22Rv1 (cell line): ENCODE results near the gene NUTF2.

Experiments
- ZFX ChIP-seq: fragments of 450-650 bp; IDR thresholded peaks from 2 replicates; pipeline ENCODE4 v1.6.1; 2017; ENCODE audit warnings: antibody characterized with exemption, borderline replicate concordance
- TF ChIP-seq, protein P1 (sequence below): fragments of 450-650 bp; IDR thresholded peaks from 2 replicates; pipeline ENCODE4 v1.5.1; 2017; ENCODE audit warnings: mild to moderate bottlenecking

DNA sequence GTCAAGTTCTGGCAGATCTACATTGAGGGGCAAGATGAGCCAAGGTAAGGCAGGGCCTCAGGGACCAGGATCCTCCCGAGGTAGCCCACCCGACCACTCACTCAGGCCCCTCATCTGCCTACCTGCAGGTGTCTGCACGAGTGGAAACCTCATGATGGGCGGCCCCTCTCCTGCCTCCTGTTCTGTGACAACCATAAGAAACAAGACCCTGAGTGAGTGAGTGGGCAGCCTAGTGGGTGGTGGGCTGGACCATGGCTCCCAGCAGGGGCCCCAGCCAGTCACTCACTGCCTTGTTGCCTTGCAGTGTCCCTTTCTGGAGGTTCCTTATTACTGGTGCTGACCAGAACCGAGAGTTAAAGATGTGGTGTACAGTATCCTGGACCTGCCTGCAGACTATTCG lies 31.5 kb downstream of the NUTF2 start:
- TF ChIP-seq, protein P1, sequence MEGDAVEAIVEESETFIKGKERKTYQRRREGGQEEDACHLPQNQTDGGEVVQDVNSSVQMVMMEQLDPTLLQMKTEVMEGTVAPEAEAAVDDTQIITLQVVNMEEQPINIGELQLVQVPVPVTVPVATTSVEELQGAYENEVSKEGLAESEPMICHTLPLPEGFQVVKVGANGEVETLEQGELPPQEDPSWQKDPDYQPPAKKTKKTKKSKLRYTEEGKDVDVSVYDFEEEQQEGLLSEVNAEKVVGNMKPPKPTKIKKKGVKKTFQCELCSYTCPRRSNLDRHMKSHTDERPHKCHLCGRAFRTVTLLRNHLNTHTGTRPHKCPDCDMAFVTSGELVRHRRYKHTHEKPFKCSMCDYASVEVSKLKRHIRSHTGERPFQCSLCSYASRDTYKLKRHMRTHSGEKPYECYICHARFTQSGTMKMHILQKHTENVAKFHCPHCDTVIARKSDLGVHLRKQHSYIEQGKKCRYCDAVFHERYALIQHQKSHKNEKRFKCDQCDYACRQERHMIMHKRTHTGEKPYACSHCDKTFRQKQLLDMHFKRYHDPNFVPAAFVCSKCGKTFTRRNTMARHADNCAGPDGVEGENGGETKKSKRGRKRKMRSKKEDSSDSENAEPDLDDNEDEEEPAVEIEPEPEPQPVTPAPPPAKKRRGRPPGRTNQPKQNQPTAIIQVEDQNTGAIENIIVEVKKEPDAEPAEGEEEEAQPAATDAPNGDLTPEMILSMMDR = no peak
- no peak for TF ChIP-seq ZFX
